ENCODE measurements around the gene UBE2L3.

The UBE2L3 gene

GRCh38 chr22:21657020-21657359 is 89.5 kb downstream of the UBE2L3 start:
- peak overlapping the region; percentile 50 for H3K4me3 ChIP-seq (ENCODE audit: low read depth, low read length)
- no peak for TF ChIP-seq CTCF (IDR thresholded peaks at IDR 0.05; ENCODE audit: borderline replicate concordance, insufficient read depth, low read depth, low read length)

GRCh38 chr22:21657360-21658032 is 90.0 kb downstream of the UBE2L3 start:
- TF ChIP-seq CTCF (IDR thresholded peaks at IDR 0.05; ENCODE audit: borderline replicate concordance, insufficient read depth, low read depth, low read length) = peak; percentile 39
- H3K4me3 ChIP-seq (ENCODE audit: low read depth, low read length) = peak overlapping the region; percentile 50

- H3K4me3 ChIP-seq (ENCODE audit: low read depth, low read length) = no peak overlapping the region
- no peak for TF ChIP-seq CTCF (IDR thresholded peaks at IDR 0.05; ENCODE audit: borderline replicate concordance, insufficient read depth, low read depth, low read length)
Observed at GRCh38 chr22:21659864-21660525, 92.5 kb downstream of the UBE2L3 start.

- no peak overlapping the region for H3K4me3 ChIP-seq (ENCODE audit: low read depth, low read length)
- TF ChIP-seq CTCF (IDR thresholded peaks at IDR 0.05; ENCODE audit: borderline replicate concordance, insufficient read depth, low read depth, low read length) = no peak
Observed at GRCh38 chr22:21660904-21661303, 93.4 kb downstream of the UBE2L3 start.

- no peak overlapping the region for H3K4me3 ChIP-seq (ENCODE audit: low read depth, low read length)
- TF ChIP-seq CTCF (IDR thresholded peaks at IDR 0.05; ENCODE audit: borderline replicate concordance, insufficient read depth, low read depth, low read length) = no peak
Observed at GRCh38 chr22:21661991-21662390, 94.5 kb downstream of the UBE2L3 start.

- H3K4me3 ChIP-seq (ENCODE audit: low read depth, low read length) = no peak overlapping the region
- TF ChIP-seq CTCF (IDR thresholded peaks at IDR 0.05; ENCODE audit: borderline replicate concordance, insufficient read depth, low read depth, low read length) = no peak
Observed at GRCh38 chr22:21663738-21664137, 96.2 kb downstream of the UBE2L3 start.

Measured in GM12875 (cell line).